MM.1S (cell line): ENCODE measurements around the gene OSBPL1A.

Experiments used
- CTCF ChIP-seq: fragments of 300-600 bp; sonication (generic); IDR thresholded peaks from 2 replicates; pipeline ENCODE4 v1.5.1; 2016; ENCODE audit warnings: antibody characterized with exemption, low read length, mixed read lengths
- EZH2 ChIP-seq: fragments of 300-600 bp; sonication (generic); optimal IDR thresholded peaks from 2 replicates; pipeline ENCODE3; 2017; ENCODE audit warnings: low read depth, mild to moderate bottlenecking, antibody characterized with exemption, low read length, mixed read lengths

GRCh38 chr18:24220318-24220688 is 177.3 kb downstream of the OSBPL1A start:
- TF ChIP-seq CTCF (no peak), EZH2 (no peak)
